ENCODE results near the gene TTLL8. TPM values are rescaled to one million over a fixed set of nuclear protein-coding genes. Genes with fewer than 3 reads are reported as not detected.

TTLL8 gene
- total RNA-seq, 2 experiments from 2014 or later = not detected

DNA sequence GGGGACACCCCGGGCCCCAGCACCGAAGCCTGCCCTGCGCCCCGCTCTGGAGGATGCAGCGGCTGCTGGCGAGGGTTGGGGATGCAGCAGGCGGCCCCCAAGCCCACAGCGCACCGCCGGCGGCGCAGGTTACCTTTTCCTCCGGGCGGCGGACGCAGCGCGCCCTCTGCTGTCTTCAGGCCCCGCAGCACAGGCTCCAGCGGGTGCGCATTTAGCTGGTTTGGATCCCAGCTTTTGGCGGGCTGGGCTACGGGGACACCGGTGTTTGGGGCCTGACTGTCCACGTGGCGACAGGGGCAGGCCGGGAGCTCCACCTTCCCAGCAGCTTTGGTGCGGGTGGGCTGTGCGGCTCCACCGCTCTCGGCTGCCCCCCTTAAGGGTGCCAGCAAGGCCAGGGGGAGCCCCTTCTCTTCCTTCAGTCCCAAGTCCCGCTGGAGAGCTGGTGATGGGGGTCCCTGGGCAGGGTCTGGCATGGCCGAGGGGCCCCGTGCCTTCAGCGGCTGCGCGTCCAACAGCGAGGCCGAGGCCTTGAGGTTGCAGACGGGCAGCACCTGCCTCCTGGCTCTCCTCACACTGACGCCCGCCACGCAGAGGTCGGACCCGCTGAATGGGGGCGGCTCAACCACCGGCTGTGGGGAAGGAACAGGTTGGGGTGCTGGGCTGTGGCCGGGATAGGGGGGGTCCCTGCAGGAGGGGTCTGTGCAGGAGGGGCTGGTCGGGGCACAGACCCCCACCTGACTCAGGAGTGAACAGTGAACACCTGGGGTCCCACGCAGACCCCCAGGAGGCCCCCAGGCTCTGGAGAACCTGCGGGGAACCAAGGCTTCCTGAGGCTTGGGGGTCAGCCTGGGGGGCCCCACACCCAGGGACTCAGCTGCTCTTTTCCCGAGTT is 27.6 kb downstream of the TTLL8 start:
- ChIA-PET CTCF (interaction anchor here (0.6 to 3.9 kb wide), 33 partner anchors 11 to 268 kb away, joined by 3 to 42 read pairs (median 4); partner anchors contain the start of gene IL17REL), POLR2A (interaction anchor here (0.6 to 1.1 kb wide), 5 partner anchors 14 to 101 kb away, joined by 3 read pairs; no protein-coding TSS in a partner anchor)

- ChIA-PET CTCF (interaction anchor here (1.2 to 2.6 kb wide), 4 partner anchors 10 to 260 kb away, joined by 4 to 12 read pairs (median 7); no protein-coding TSS in a partner anchor), POLR2A (interaction anchor here (0.6 to 1.2 kb wide), 3 partner anchors 9 to 61 kb away, joined by 3 to 4 read pairs (median 4); no protein-coding TSS in a partner anchor)
Observed at GRCh38 chr22:50027639-50028537, 30.2 kb downstream of the TTLL8 start.

- ChIA-PET CTCF (interaction anchor here (2.6 kb wide), 1 partner anchor 33 kb away, joined by 12 read pairs; no protein-coding TSS in a partner anchor), POLR2A (no interaction called here)
Observed at GRCh38 chr22:50025993-50026392, 32.1 kb downstream of the TTLL8 start.

GRCh38 chr22:50022171-50022819 is 35.8 kb downstream of the TTLL8 start:
- POLR2A ChIA-PET = no interaction called here
- CTCF ChIA-PET = no interaction called here

GRCh38 chr22:50020606-50021005 is 37.5 kb downstream of the TTLL8 start:
- ChIA-PET POLR2A (no interaction called here), CTCF (no interaction called here)

- ChIA-PET CTCF (interaction anchor here (0.9 kb wide), 1 partner anchor 11 kb away, joined by 5 read pairs; no protein-coding TSS in a partner anchor), POLR2A (interaction anchor here (0.6 to 1.6 kb wide), 2 partner anchors 8 to 52 kb away, joined by 3 to 4 read pairs; no protein-coding TSS in a partner anchor)
Observed at GRCh38 chr22:50019316-50019715, 38.8 kb downstream of the TTLL8 start.

GRCh38 chr22:50018608-50019285 is 39.4 kb downstream of the TTLL8 start:
- ChIA-PET POLR2A (interaction anchor here (0.7 to 1.7 kb wide), 3 partner anchors 9 to 82 kb away, joined by 3 to 6 read pairs (median 4); no protein-coding TSS in a partner anchor), CTCF (interaction anchor here (0.7 to 3.7 kb wide), 8 partner anchors 9 to 92 kb away, joined by 3 to 18 read pairs (median 4); no protein-coding TSS in a partner anchor)

GRCh38 chr22:50017701-50018224 is 40.3 kb downstream of the TTLL8 start:
- ChIA-PET POLR2A (interaction anchor here (0.6 to 1.7 kb wide), 7 partner anchors 13 to 161 kb away, joined by 3 to 6 read pairs (median 4); partner anchors contain the start of gene PIM3), CTCF (interaction anchor here (0.7 to 3.7 kb wide), 8 partner anchors 10 to 93 kb away, joined by 3 to 18 read pairs (median 4); no protein-coding TSS in a partner anchor)

GRCh38 chr22:50016988-50017700 is 41.0 kb downstream of the TTLL8 start:
- POLR2A ChIA-PET = interaction anchor here (0.5 to 1.7 kb wide), 9 partner anchors 12 to 160 kb away, joined by 3 to 6 read pairs (median 4); partner anchors contain the start of gene PIM3
- CTCF ChIA-PET = interaction anchor here (1.1 to 3.7 kb wide), 6 partner anchors 10 to 86 kb away, joined by 3 to 18 read pairs (median 6); no protein-coding TSS in a partner anchor

DNA sequence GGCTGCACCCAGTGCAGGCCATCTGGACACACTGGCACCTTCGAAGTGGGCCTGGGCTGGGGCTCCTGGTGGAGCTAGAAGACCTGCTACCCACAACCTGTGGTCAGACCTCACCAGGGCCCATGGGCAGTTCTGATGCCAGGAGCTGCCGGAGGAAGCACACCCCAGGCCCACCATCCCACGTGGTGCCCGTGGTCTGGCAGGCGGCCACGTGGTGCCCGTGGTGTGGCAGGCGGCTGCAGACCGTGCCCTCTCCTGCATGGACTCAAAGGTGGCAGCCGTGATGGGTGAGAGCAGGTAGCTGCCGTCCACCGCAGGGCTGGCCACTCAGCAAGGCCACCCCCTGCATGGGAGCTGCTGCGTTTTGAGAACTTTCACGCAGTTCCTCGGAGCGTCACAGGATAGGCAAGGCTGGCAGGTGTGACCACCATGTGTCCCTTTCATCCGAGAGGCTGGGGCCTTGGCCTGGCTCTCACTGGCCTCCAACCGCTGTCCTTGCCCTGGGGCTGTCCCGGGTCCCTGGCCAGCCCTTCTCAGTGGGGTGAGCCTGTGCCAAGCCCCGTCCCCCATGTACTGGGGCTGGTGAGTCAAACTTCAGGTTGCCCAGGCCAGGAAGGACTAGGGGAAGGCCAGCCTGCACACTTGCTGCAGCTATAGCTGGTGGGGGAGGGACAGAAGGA is 41.6 kb downstream of the TTLL8 start:
- ChIA-PET CTCF (interaction anchor here (1.1 to 3.7 kb wide), 4 partner anchors 11 to 86 kb away, joined by 3 to 18 read pairs (median 10); no protein-coding TSS in a partner anchor), POLR2A (interaction anchor here (0.5 to 1.5 kb wide), 4 partner anchors 13 to 124 kb away, joined by 3 to 4 read pairs (median 3); partner anchors contain the start of gene PIM3)

GRCh38 chr22:50015451-50016307 is 42.4 kb downstream of the TTLL8 start:
- POLR2A ChIA-PET = no interaction called here
- CTCF ChIA-PET = interaction anchor here (1.1 to 3.7 kb wide), 3 partner anchors 15 to 85 kb away, joined by 3 to 18 read pairs (median 12); no protein-coding TSS in a partner anchor

DNA sequence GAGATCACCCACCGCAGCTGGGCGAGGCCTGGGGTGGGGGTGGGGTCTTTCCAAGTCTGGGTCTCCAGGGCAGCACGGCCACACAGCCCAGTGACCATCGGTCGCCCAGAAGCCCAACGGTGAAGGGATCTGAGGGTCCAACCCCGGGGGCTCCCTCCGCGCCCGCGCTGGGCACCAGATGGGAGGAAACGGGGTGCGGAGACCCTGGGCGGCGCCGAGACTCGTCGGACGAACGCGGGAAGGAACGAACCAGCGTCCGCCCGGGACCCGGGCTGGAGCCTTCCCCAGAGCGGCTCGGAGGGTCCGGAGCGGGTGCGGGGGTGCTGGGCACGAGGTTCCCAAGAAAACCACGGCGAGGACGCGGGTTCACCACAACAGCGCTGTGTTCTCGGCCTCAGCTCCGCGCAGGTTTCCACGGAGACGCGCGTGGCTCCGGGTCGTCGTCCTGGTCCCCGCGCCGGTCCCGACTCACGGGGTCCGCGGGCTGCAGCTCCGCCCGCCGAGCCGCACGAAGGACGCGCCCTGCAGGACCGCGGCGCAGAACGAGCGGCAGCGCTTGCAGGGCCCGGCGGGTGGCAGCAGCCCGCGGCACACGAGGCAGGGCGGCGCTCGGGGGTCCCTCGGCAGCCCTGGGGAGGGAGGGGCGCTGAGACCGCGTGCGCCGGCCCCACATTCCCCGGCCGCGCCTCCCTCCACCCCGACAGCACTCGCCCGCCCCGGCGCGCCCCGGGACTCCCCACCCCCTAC is 43.3 kb downstream of the TTLL8 start:
- CTCF ChIA-PET = interaction anchor here (0.6 to 2.7 kb wide), 2 partner anchors 22 to 84 kb away, joined by 3 to 8 read pairs; no protein-coding TSS in a partner anchor
- POLR2A ChIA-PET = no interaction called here

DNA sequence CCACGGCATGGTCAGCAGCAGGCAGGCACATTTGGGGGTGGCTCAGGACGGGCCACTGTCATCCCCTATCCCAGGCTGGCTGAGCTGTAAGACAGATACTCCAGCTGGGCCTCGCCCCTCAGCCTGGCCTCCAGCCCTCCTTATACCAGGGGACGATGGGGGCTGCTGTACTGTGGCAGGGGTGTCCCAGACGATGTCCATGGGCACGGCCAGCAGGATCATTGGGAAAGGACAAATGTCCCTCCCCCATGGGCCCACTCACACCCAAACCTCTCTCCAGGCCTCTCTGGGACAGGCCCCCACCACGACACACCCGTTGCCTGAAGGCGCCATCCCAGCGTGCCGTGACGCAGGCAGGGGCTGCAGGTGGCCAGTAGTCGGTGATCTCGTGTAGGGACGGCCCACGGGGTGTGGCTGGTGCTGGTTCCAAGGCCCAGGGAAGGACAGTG is 44.0 kb downstream of the TTLL8 start:
- CTCF ChIA-PET = interaction anchor here (0.6 to 2.7 kb wide), 4 partner anchors 10 to 84 kb away, joined by 3 to 8 read pairs (median 7); no protein-coding TSS in a partner anchor
- POLR2A ChIA-PET = interaction anchor here (1.0 kb wide), 1 partner anchor 176 kb away, joined by 3 read pairs; no protein-coding TSS in a partner anchor
